Mesenteric fat pad (tissue), 1 donor: Measurements from ENCODE around the gene FGF3. TPM values are rescaled to one million over a fixed set of nuclear protein-coding genes. Genes with fewer than 3 reads are reported as not detected.

Experiments used
- DNase-seq: peaks from one replicate; pipeline ENCODE4 v3.0.0-alpha.2; 2020; ENCODE audit warnings: low spot score
- long read RNA-seq: library from polyadenylated mRNA; unstranded; transcript quantifications from one replicate; pipeline ENCODE4 v2.0.0, GENCODE V29; 2020
- total RNA-seq: library from RNA; stranded (reverse); fragmentation: NEBNext Ultra II Directional; extraction: Animal tissue kit (Norgen Biotek cat#: 25700); gene quantifications from one replicate; pipeline ENCODE4 v1.2.1, GENCODE V29; 2021
- donor health status: DM: yes; HTN: yes; CAD: no.

Gene FGF3
- total RNA-seq = not detected
- long read RNA-seq = 0 reads

DNA sequence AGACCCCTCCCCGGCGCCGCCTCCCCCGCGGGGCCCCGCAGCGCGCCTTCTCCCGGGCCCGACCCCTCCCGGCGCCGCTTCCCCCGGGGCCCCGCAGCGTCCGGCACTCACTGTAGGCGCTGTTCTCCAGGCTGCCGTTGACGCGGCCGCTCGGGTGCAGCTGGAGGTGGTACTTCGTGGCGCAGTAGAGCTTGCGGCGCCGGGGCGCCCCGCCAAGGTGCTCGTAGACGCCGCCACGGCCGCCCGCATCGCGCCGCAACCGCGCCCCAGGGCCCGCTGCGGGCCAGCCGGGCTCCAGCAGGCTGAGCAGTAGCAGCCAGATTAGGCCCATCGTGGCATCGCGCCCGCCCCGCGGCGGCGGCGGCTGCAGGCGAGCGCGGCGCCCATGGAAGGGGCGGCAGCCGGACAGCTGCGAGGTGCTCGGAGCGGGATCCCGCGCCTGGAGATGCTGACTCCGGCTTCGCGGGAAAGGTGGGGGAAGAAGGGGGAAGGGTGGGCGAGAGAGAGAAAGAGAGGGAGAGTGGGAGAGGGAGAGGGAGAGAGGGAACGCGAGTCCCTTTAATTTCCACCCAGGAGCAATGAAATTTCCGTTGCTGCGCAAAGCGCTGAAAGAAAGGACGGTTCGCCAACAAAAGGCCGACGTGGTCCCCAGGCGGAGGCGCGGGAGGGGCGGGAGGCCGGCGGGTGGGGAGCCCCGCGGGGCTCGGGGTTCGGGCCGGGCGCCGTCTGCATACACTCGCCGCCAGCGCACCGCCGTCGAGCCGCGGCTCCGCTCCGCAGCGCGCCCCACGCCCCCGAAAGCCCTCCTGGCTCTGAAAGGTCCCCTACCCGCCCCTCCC, at the start of gene FGF3:
FGF3 (minus strand) TSS at position 814 of the 839 bp plus-strand sequence; CDS start at position 331, 483 bp downstream.
- DNase-seq = no peak

DNA sequence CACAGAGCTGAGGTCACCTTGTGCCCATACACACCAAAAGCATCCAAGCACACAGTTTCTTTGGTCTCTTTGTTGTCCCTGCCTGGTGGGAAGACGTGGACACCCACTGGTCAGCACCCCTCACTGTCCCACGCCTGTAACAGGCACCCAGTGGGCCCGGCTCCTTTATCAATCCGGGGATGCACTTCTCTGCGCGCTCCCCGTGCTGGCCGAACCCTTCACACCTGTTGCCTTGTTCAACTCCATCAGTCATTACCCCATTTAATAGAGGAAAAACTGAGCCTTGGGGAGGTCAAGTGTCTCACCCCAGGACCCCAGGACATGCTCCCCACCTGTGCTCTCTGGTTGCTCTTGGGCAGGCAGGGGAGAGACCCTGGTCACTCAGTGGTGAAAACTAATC, 49.7 kb upstream of the FGF3 start:
- peak; percentile 37 for DNase-seq

DNA sequence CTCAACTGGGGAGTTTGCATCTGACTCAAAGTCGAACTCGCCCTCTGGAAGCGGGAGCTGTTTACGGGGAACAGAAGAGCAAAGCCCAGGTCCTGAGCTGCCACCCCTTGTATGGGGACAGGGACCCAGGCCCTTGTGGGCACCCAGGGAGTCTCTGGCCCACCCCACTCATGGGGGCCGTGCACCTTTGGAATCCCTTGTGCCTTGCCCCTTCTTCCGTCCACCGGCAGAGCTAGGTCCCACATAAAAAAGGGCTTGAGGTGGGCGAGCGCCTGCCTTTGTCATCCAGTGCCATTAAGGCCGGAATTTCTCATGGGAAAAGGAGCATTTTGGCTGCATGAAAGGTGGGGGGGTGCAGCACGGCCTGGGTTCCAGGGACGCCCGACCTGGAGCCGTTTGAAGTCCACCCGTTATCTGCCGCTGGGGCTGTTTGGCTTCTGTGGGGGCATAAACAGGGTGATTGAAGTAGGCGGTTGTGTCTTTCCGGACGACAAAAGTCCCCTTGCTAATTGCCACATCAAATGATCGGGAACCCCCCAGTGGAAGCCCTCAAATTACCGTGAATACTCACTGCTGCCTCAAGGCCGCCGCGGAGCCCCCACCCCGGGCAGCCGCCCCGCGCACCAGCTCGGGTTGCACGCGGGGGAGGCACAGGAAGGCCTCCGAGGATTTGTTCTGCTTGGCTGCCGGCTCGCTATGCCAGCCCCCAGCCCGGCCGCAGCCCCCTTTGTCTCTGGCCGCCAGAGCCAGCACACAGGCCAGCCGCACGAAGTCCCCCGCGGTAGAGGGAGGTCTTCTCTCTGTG, 49.0 kb upstream of the FGF3 start:
- no peak for DNase-seq

DNA sequence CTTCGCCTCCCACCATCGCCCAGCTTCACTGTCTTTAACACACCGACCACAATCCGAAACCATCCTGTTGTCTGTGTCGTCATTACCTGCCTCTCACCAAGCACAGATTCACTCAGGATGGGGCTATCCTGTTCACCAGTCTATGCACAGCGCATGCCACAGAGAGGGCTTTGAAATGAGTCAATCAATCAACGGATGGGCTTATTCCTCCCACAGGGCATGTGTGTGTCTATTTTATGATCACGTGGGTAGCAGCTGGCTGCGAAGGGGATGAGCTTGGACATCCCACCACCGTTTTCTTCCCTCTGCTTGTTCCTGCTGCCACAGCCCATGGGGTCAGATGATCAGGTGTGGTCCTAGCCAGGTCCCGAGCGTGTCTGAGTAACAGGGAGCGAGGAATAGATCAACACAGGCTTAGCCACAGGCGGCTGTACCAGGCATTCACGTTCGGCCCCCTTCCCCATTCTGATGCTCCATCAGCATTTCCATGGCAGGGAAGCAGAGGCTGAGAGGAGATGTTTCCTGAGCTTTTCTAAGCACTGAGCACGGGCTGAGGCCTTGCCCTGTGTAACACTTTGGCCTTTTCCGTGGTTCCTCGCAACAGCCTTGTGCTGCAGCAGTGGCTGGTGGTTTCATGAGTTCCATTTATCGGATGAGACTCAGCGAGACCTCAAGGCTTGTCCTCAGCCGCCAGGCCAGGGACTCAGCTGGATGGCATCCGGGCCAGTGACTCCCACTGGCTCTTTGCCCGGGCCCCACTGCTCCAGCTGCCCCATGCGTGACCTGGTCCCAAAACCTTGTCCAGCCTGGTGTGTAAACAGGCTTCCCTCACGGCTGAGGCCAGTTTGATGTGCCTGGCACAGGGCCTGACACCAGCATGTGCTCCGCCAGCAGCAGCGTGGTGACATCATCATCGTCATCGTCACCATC, 48.1 kb upstream of the FGF3 start:
- peak; percentile 73 for DNase-seq

DNA sequence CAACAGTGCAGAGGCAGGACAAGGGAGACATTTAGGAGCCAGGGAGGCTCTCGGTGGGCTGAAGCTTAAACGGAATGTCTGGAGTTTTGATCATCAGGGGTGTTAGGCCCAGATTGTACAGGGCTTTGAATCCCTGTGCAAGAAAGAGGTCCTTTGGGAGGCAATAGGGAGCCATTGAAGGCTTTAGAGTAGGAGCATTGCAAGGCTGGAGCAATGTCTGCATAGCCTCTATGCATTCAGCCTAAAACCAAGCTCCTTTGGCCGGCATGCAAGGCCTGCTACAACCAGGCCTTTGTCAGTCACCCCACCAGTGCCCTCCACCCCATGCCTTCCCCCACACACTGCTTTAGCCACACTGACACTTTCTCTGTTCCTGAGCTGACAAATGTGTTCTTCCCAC, 47.4 kb upstream of the FGF3 start:
- peak; percentile 14 for DNase-seq

DNA sequence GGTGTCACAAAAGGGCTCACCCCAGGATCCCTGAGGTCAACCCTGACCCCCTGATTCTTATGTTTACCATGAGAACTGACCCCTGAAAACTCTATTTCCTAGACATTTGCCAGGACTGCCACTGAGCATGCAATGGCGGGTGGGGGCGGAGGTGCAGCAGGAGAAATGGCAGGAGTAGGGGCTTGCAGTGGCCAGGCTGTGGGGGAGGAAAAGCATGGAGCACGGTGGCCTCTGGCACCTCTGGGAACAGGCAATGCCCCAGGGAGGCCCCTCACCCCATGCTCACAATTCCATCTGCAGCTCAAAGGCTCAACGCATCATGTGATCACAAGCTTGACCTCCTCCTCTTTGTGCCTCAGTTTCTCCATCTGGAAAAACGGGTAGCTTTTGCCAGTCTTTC, 46.5 kb upstream of the FGF3 start:
- peak; percentile 26 for DNase-seq

DNA sequence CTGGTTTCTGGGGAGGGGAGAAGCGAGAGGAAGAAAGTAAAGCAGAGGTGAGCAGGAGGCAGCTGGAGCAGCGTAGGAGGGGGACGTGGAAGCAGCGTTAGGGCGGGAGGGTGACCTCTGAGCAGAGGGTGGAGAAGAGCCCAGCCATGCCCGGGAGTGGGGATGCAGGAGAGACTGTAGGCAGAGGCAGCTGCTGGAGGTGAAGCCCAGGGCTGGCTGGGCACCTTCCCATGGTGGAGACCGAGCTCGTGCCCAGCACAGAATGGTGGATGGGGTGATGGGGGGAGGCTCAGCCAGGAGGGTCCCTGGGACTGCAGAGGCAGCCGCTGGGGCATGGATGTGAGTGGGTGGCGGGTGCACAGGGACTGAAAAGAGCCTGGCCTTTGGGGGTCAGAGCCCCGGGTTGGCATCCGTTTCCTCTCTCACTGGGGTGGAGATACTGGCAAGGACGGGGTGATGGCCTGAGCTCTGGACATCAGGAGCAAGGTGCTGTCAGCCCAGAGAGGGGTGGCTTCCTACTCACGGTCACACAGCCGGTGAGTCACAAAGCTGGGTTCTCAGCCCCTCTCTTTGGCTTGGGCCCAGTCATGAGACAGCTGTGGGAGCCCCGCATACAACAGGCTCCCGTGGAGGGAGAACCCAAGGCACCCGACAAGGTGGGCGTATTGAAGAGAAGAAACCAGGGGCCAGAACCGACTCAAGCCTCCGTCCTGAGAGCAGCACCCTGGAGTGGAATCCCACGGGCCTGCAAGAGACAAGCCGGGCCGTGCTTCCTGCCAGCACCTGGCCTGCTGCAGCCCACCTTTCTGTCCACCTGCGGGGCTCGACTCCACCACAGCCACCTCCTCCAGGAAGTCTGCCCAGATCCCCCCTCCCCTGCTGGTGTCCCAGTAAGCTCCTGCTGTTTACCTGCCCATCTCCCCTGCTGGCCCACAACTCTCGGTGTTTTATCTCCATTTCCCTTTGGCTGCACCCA, 45.8 kb upstream of the FGF3 start:
- DNase-seq = peak; percentile 77

DNA sequence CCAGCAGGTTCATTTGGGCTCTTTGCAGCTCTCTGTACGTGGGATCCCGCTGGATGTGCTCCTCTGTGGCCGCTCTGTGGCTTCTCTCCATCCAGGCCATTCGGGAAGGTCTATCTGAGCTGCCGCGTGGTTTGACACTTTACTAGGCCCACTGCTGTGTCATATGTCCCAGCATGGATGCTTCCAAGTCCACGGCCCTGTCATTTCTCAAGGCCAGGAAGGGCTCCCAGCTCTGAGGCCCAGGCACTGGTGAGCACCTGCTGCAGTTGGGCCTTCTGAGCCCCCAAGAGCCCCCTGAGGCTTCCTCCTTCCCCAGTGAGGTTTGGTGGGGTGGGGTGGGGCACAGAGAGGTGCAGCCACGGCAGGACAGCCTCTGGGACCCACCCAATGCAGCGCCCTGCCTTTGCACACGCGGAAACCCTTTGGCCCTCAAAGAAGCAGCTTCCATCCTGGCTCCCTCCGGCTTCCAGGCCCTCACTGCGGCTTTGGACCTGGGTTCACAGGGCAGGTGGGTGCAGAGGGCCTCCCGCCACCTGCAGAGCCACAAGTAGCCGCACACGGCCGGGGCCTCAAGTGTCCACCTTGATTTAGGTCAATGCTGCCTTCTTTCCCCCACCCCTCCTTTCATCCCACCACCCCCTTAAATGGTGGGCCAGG, 44.5 kb upstream of the FGF3 start:
- DNase-seq = peak; percentile 85

DNA sequence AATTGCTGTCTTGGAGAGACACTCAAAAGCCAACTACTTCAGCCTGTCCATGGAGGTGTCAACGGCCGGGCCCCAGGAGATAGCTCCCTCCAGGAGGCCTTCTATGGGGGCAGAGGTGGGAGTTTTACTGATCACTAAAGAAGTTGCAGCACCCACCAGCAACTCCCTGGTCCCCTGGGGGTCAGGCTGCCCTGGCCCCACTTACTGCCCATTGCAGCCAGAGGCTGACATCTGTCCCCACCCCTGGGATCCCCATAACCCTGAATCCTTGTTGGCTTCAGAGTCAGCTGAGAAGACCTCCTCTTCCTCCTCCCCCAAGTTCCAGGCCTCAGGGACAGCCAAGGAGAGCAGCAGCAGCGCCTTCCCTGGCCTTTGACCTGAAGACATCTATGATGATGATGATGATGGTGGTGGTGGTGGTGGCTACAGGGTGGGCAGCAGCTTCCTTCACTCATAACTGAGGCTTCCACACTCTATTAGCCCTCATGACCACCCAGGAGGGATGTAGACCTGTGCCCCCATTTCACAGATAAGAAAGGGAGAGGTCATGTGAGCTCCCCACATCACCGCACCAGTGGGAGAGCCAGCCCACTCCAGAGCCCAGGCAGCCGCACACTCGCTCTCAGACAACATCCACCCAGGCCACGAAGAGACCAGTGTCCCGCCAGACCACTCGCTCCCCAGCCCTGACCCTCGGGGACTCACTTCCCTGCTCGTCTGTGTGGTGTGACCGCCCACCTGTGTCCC, 43.8 kb upstream of the FGF3 start:
- peak; percentile 55 for DNase-seq

DNA sequence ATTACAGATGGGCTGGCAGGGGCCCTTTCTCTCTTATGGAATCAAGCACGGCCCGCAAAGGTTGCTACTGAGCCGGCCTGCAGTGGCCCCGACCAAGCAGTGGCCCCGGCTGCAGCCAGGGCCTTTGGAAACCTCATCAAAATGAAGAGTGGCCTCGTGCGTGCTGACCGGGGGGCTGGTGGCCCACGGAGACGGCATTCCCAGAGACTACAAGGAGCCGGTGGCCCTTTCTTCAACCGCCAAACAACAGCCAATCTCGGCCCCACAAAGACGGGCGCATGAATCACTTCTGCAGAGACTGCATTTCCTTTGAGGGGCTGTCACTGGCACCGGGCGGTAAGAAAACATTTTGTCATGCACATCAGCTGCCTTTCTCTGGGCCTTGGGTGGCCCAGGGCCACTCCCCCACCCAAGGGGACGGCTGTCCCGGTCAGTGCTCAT, 43.1 kb upstream of the FGF3 start:
- DNase-seq = peak; percentile 67

DNA sequence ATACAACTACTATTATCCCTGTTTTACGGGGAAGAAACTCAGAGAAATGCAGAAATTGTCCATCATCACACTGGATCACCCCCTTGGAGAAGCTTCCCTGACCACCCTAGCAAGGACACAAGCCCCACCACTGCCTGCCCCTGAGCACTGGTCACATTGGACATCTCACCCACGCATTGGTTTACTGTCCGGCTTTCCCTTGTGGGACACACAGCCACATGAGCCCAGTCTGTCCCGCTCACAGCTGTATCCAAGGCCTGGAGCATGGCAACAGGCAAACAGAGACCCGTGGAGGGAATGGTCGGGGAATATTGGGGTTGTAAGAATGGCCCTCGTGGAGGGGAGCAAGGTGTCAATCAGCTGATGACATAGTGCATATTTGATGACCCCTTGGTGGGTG, 42.7 kb upstream of the FGF3 start:
- DNase-seq = peak; percentile 57

DNA sequence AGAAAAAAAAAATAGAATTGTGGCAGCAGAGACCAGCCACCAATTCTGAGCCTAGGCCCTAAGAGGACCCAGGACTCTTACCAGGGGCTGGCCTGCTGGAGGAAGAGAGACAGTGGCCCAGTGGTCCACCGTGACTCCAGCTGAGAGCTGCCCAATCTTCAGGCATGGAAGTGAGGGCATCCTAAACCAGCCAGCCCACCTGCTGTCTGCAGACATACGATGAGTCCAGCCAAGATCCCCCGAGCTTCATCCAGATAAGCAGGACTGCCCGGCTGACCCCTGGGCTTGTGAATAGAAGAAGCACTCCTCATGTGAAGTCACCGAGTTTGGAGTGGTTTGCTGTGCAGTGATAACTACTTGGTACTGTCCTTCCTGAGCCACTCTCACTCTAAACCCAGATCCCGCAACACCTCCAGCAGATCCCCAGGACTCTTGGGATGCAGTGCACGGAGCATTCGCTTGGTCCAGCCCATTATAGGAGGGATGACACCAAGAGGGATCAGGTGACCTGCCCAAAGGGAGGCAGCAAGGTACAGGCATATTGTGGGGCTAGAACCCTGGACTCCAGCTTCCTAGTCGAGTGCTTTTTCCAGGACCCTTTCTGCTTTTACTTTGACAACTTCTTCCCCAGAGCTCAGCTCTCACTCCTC, 41.7 kb upstream of the FGF3 start:
- peak; percentile 65 for DNase-seq

DNA sequence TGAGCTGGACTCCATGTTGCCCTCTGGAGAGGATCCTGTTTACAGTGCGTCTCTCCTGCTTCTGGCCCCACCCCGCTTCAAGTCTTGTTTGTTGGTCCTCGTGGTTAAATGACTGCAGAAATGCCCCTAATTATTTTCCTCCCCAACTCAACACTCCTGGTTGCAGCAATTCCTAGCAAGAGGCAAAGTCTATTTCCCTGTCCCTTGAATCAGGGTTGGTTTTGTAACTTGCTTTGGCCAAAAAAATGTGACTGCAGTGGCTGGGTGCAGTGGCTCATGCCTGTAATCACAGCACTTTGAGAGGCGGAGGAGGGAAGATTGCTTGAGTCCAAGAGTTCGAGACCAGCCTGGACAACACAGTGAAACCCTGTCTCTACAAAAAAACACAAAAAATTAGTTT, 41.0 kb upstream of the FGF3 start:
- peak; percentile 12 for DNase-seq

DNA sequence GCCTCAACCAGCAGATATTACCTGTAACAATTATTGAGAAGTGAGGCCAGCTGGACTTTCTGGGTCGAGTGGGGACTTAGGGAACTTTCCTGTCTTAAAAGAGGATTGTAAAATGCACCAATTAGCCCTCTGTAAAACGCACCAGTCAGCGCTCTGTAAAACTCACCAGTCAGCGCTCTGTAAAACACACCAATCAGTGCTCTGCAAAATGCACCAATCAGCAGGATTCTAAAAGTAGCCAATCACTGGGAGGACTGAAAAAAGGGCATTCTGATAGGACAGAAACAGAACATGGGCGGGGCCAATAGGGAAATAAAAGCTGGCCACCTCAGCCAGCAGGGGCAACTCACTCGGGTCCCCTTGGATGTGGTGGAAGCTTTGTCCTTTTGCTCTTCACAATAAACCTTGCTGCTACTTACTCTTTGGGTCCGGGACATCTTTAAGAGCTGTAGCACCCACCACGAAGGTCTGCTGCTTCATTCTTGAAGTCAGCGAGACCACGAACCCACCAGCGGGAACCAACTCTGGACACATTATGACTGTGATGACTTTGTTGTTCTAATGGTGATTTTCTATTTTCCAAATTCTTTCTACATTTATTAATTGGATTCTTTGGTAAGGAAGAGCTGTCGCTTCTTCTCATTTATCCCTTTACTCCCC, 40.2 kb upstream of the FGF3 start:
- peak; percentile 65 for DNase-seq

DNA sequence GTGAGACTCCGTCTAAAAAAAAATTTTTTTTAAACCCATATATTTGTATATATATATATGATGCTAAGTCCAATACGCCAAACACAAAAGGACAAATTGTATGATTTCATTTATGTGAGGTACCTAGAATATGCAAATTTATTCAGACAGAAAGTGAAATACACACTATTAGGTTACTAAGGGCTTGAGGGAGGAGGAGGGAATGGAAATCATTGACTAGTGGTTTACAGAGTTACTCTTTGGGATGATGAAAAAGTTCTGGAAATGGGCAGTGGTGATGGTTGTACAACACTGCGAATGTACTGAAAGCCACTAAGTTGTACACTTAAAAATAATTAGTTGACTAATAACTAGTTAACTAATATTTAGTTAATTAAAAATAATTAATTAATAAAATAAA, 36.2 kb upstream of the FGF3 start:
- no peak for DNase-seq

DNA sequence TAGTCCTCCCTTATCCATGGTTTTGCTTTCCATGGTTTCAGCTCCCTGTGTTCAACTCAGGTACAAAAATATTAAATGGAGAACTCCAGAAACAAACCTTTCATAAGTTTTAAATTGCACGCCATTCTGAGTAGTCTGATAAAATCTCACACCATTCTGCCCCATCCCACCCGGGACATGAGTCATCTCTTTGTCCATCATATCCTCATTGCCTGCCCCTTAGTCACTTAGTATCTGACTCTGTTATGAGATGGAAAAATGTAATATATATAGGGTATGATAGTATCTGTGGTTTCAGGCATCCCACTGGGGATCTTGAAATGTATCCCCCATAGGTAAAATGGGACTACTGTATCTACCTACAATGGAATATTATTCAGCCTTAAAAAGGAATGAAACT, 35.5 kb upstream of the FGF3 start:
- no peak for DNase-seq

DNA sequence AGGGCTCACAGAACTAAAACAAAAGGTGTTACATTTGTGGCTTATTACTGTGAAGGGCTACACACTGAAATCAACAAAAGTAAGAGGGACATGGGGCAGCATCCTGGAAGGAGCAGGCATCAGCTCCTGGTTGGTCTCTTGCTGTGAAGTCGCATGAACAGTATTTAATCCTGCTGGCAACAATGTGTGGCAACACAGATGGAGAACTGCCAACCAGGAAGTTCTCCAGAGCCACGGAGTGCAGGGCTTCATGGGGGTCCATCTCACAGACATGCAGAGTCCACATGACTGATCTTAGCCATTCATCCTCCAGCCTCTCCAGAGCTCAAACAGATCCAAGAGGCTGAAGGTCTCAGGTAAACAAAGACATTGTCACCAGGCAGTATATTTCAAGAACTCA, 32.8 kb upstream of the FGF3 start:
- DNase-seq = peak; percentile 14

DNA sequence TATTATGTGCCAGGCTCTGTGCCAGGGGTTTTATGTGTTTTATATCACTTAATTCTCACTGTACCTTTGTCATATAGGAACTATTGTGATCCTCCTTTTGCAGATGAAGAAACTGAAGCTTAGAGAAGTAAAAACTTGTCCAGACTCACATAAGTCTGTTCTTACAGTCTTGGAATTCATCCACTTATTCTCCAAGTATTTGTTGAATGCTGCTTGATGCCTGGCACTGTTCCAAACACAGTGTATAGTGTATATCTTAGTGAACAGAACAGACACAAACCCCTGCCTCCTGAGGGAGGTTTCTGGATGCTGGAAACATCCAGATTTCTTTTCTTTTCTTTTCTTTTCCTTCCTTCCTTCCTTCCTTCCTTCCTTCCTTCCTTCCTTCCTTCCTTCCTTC, 29.0 kb upstream of the FGF3 start:
- DNase-seq = no peak
